ENCODE measurements around the gene MSMP.

Gene MSMP

DNA sequence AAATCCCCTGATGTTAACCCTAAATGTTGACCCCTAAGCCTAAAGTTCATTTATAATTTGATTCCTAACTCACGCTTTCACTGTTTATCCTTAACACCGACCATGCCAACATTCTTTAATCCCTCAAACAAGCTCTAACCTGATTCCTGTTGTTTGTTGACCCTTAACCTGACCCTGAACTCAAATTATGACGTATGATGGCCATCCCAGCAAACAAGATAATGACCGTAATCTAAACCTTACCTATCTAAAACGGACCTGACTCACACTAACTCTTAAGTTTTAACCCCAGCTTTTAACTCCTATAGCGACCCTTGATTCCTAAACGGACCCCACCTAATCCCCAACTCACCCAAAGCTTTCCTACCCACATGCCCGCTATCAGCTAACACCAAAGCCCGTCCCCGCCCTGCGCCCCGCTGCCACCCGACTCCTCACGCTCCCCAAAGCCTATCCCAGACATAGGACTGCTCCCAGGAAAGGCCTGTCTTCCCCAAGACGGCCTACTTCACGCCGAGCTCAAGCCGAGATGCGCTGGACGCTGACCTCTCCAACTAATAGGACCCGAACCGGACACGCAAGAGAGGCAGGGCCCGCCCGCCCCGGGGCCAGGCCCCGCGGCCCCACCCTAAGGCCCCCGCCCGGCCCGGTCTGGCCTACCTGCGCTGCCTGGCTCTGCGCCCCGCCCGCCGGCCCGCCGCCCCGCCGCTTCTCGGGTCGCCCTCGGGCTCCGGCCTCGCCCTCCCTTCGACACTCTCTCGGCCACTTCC is 22.5 kb downstream of the MSMP start:
- peak overlapping the region; percentile 88 for H3K9ac ChIP-seq (ENCODE audit: low read length)
- peak overlapping the region; percentile 67; the same call in 1 of the 2 replicates for H3K27ac ChIP-seq (ENCODE audit: low read depth, low read length)
- H3K9me3 ChIP-seq (ENCODE audit: control insufficient read depth, insufficient read depth, low read depth, low read length): no peaks in the 10 kb centered on the region
- peak overlapping the region; percentile 91 for H3K4me3 ChIP-seq (ENCODE audit: low read depth, low read length)
- no peaks in the 10 kb centered on the region for H3K27me3 ChIP-seq (ENCODE audit: control insufficient read depth, insufficient read depth, low read length)
- H3K4me1 ChIP-seq (ENCODE audit: control insufficient read depth, insufficient read depth, low read length): peaks cover 50% of the 10 kb centered on the region
- peaks cover 23% of the 10 kb centered on the region for H3K36me3 ChIP-seq (ENCODE audit: control insufficient read depth, insufficient read depth, low read length)

DNA sequence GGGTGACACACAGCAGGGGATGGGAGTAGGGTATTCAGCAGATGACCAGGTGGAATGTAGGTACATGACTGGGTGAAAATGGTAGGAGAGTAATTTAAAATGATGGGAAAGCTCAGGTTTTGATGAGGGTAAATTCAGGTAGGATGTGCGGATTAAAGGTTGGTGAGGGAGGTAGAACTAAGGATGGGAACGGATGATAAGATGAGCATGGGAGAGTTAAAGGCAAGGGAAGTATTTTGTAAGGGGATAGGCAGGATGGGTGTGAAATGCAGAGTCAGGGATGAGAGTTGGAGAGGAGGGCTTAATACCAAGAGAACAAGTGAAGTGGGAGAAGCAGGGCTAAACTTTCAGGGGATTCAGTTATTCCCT is 23.6 kb downstream of the MSMP start:
- H3K4me1 ChIP-seq (ENCODE audit: control insufficient read depth, insufficient read depth, low read length): peaks cover 55% of the 10 kb centered on the region
- H3K27ac ChIP-seq (ENCODE audit: low read depth, low read length): no peak overlapping the region

DNA sequence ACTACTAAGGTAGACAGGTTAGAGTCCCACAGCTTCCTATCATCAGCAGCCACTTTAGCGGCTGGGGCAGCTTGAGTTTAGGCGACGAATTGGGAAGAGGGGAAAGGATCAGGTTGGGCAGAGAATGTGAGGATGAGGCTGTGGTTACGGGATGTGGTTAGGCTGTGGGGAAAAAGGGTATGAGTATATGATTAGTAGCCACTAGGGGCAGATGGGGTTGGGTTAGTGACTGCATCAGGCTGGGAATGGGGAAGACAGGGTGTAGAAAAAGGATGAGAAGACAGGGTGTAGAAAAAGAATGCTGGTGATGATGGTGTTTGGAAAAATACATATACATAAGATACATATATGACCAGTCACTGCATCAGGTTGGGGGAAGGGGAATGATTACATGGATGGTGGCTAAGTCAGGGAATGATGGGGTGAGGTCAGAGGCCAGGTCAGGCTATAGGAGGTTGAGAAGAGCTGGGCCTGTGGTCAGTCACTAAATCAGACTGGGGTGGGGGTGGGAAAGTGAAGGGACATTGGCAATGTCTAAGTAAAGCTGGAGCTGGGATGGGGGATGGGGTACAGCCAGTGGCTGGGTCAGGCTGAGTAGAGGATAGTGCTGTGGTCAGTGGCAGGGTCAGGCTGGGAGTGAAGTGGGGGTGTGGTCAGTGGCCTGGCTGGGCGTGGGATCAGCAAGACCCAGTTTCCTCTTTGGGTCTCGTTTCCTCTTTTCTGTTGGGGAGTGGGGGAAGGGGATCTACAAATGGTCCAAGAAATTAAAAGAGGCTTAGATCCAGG is 24.2 kb downstream of the MSMP start:
- Histone ChIP-seq H3K36me3 (ENCODE audit: control insufficient read depth, insufficient read depth, low read length) (peaks cover 15% of the 10 kb centered on the region), H3K27ac (ENCODE audit: low read depth, low read length) (no peak overlapping the region), H3K9ac (ENCODE audit: low read length) (peak overlapping the region; percentile 53), H3K4me3 (ENCODE audit: low read depth, low read length) (peak overlapping the region; percentile 91), H3K27me3 (ENCODE audit: control insufficient read depth, insufficient read depth, low read length) (no peaks in the 10 kb centered on the region), H3K4me1 (ENCODE audit: control insufficient read depth, insufficient read depth, low read length) (peaks cover 55% of the 10 kb centered on the region), H3K9me3 (ENCODE audit: control insufficient read depth, insufficient read depth, low read depth, low read length) (no peaks in the 10 kb centered on the region)

More for the DNA sequence above, 23.6 kb downstream of the MSMP start:
- Histone ChIP-seq H3K9me3 (ENCODE audit: control insufficient read depth, insufficient read depth, low read depth, low read length) (no peaks in the 10 kb centered on the region), H3K9ac (ENCODE audit: low read length) (no peak overlapping the region), H3K36me3 (ENCODE audit: control insufficient read depth, insufficient read depth, low read length) (peaks cover 15% of the 10 kb centered on the region), H3K4me3 (ENCODE audit: low read depth, low read length) (peak overlapping the region; percentile 91; the same call in 1 of the 2 replicates), H3K27me3 (ENCODE audit: control insufficient read depth, insufficient read depth, low read length) (no peaks in the 10 kb centered on the region)

DNA sequence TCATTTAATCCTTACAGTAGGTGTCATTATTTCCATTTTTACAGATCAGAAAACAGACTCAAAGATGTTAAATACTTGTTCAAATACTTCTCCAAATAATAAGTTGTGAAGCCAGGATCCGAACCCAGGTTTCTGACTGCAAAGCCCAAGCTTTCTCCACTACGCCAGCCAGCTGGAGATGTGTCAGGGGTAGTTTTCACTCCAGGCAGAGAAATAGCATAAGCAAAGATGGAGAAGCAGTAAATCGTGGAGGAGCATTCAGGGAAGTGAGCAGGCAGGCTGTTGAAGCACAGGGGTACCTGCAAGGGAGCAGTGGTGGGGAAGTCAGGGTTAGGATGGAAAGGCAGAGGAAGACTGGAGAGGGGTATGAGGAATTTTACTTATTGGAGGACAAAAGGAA is 25.0 kb downstream of the MSMP start:
- peaks cover 16% of the 10 kb centered on the region for H3K36me3 ChIP-seq (ENCODE audit: control insufficient read depth, insufficient read depth, low read length)
- H3K27ac ChIP-seq (ENCODE audit: low read depth, low read length): no peak overlapping the region
- H3K9me3 ChIP-seq (ENCODE audit: control insufficient read depth, insufficient read depth, low read depth, low read length): no peaks in the 10 kb centered on the region
- H3K4me1 ChIP-seq (ENCODE audit: control insufficient read depth, insufficient read depth, low read length): peaks cover 55% of the 10 kb centered on the region
- peak overlapping the region; percentile 91; the same call in 1 of the 2 replicates for H3K4me3 ChIP-seq (ENCODE audit: low read depth, low read length)
- H3K27me3 ChIP-seq (ENCODE audit: control insufficient read depth, insufficient read depth, low read length): no peaks in the 10 kb centered on the region
- peak overlapping the region; percentile 53 for H3K9ac ChIP-seq (ENCODE audit: low read length)

DNA sequence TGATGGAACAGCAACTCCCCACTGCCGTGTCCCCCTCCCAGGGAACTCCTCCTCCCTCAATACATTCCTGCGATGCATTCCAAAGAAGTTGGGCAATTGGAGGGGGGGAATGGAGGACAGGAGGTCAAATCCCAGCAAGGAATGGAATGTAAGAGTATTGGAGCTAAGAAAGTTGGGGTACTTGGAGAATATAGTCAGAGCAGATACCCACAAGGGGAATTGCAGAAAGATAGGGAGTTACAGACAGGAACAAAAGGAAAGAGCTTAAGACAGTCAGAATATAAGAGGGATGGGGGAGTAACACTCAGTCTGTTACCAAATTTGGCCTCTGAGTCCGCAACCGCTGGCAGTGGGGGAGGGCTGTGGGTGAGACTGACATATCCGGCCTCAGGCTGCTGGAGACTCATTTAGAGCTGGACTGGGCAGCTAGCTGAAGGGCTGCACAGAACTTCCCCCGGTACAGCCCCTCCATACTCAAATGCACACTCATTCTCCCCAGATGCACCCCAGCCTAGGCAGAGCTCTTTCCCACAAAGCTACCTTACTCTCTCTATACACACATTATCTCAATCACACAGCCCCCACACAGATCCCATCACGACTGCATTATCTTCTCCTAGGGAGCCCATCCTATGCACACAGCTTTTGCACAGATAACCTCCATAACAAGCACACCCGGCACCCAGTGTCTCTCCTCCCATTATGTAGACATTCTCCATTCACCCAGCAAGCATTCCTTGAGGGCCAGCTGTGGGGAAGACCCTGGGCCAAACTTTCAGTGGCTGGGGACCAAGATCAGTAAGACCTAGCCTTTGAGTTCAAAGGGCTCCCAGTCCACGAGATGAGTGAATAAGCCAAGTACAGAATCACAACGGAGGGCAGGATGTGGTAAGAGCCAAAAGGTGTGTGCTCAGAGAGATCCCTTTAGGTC is 25.8 kb downstream of the MSMP start:
- H3K9ac ChIP-seq (ENCODE audit: low read length): peak overlapping the region; percentile 80
- peak overlapping the region; percentile 74 for H3K27ac ChIP-seq (ENCODE audit: low read depth, low read length)
- H3K4me1 ChIP-seq (ENCODE audit: control insufficient read depth, insufficient read depth, low read length): peaks cover 51% of the 10 kb centered on the region
- no peaks in the 10 kb centered on the region for H3K27me3 ChIP-seq (ENCODE audit: control insufficient read depth, insufficient read depth, low read length)
- peaks cover 24% of the 10 kb centered on the region for H3K36me3 ChIP-seq (ENCODE audit: control insufficient read depth, insufficient read depth, low read length)
- H3K9me3 ChIP-seq (ENCODE audit: control insufficient read depth, insufficient read depth, low read depth, low read length): no peaks in the 10 kb centered on the region
- H3K4me3 ChIP-seq (ENCODE audit: low read depth, low read length): peak overlapping the region; percentile 48

DNA sequence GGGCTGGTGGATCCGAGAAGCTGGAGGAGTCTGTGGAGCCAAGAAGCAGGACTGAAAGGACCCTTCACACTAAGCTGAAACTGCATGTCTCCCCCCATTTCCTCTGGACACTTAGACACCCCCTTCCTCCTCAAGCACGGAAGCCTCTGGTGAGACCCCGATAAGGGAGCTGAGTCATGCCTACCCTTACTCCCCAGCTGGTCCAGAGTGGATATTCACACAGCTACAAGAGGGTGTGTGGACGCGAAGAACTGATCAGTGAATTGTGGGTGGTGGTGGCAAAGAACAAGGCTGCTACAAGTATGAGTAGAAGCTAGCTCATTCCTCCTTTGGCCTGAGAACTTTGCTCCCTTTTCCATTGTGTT is 26.4 kb downstream of the MSMP start:
- no peaks in the 10 kb centered on the region for H3K27me3 ChIP-seq (ENCODE audit: control insufficient read depth, insufficient read depth, low read length)
- H3K36me3 ChIP-seq (ENCODE audit: control insufficient read depth, insufficient read depth, low read length): peaks cover 28% of the 10 kb centered on the region
- peak overlapping the region; percentile 80 for H3K9ac ChIP-seq (ENCODE audit: low read length)
- H3K9me3 ChIP-seq (ENCODE audit: control insufficient read depth, insufficient read depth, low read depth, low read length): no peaks in the 10 kb centered on the region
- peak overlapping the region; percentile 74 for H3K27ac ChIP-seq (ENCODE audit: low read depth, low read length)
- peaks cover 50% of the 10 kb centered on the region for H3K4me1 ChIP-seq (ENCODE audit: control insufficient read depth, insufficient read depth, low read length)
- H3K4me3 ChIP-seq (ENCODE audit: low read depth, low read length): peak overlapping the region; percentile 48

DNA sequence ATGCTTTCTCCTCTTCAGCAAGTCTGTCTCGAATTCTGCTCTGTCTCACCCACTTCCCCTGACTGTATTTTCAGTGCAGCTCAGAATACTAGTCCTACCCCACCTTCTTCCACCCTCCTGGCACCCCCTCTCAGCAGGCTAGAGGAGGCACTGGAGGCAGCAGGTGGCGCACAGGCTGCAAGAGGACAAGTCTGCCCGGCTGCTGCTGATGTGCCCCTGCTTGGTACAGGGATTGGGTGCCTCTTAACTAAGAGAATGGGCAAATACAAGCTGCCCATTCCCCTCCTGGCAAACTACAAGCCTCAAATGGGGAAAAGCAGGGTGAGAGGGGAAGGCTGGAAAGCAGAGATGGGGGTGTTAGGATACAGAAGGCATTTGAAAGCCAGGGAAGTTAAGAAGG is 27.1 kb downstream of the MSMP start:
- peaks cover 35% of the 10 kb centered on the region for H3K36me3 ChIP-seq (ENCODE audit: control insufficient read depth, insufficient read depth, low read length)
- H3K4me3 ChIP-seq (ENCODE audit: low read depth, low read length): no peak overlapping the region

DNA sequence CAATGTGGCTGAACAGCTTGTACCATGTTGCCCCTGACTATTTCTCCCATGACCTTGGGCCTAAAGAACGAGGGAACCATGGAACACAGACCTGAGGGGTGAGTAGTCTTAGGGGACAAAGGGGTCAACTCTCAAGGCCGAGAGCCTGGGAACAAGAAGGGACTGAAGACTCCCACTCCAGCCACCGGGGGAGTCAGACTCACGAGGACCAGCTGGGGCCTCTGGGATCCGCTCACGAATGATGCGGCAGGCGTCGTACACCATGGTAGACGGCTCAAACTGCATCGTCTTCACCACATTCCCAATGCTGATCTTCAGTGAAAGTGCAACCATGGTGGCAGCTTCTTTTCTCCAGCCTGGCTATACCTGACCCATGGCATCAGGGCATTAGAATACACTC is 28.7 kb downstream of the MSMP start:
- H3K27ac ChIP-seq (ENCODE audit: low read depth, low read length): no peak overlapping the region
- H3K9me3 ChIP-seq (ENCODE audit: control insufficient read depth, insufficient read depth, low read depth, low read length): no peaks in the 10 kb centered on the region
- H3K36me3 ChIP-seq (ENCODE audit: control insufficient read depth, insufficient read depth, low read length): peaks cover 51% of the 10 kb centered on the region
- H3K9ac ChIP-seq (ENCODE audit: low read length): no peak overlapping the region
- no peak overlapping the region for H3K4me3 ChIP-seq (ENCODE audit: low read depth, low read length)
- peaks cover 42% of the 10 kb centered on the region for H3K4me1 ChIP-seq (ENCODE audit: control insufficient read depth, insufficient read depth, low read length)
- no peaks in the 10 kb centered on the region for H3K27me3 ChIP-seq (ENCODE audit: control insufficient read depth, insufficient read depth, low read length)

More for the DNA sequence above, 27.1 kb downstream of the MSMP start:
- peaks cover 50% of the 10 kb centered on the region for H3K4me1 ChIP-seq (ENCODE audit: control insufficient read depth, insufficient read depth, low read length)
- H3K9me3 ChIP-seq (ENCODE audit: control insufficient read depth, insufficient read depth, low read depth, low read length): no peaks in the 10 kb centered on the region
- H3K27ac ChIP-seq (ENCODE audit: low read depth, low read length): peak overlapping the region; percentile 5; the same call in 1 of the 2 replicates
- H3K27me3 ChIP-seq (ENCODE audit: control insufficient read depth, insufficient read depth, low read length): no peaks in the 10 kb centered on the region
- peak overlapping the region; percentile 80 for H3K9ac ChIP-seq (ENCODE audit: low read length)

DNA sequence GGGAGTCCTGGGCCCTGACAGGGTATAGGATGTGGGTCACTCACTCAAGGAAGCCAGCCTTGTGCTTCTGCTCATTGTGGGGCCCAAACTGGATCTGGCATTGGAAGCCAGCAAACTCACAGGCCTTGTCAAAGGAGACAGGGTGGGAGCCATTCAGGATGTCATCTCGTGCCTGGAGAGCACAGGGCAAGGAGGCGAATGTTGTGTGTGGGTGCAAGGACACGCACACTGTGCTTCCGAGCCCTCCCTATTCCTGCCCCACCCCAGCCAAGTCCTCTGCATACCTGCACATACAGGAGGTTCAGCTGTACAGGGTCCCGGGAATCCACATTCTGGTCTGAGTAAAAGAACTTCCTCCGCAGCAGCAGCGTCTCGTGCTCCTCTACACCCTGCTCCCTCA is 30.2 kb downstream of the MSMP start:
- no peak overlapping the region for H3K9ac ChIP-seq (ENCODE audit: low read length)
- H3K36me3 ChIP-seq (ENCODE audit: control insufficient read depth, insufficient read depth, low read length): peaks cover 65% of the 10 kb centered on the region

DNA sequence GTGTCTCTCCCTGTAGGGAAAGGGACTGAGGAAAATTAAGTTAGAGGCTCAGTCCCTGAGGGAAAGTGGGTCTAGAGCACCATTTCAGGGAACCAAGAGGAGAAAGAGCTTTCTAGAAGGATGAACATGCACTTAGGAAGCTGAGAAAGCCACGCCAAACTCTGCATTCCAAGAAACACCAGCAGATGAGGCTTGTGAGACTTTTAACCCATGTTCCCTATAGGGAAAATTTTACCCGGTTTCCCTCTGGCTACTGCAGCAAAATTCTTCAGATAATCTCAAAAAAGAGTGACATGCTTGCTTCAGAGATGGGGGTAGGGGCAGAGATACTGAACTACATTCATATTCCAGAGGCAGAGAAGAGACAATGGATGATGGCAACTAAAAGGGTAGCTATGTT is 30.6 kb downstream of the MSMP start:
- Histone ChIP-seq H3K9ac (ENCODE audit: low read length) (no peak overlapping the region), H3K4me1 (ENCODE audit: control insufficient read depth, insufficient read depth, low read length) (peaks cover 23% of the 10 kb centered on the region), H3K27ac (ENCODE audit: low read depth, low read length) (no peak overlapping the region), H3K27me3 (ENCODE audit: control insufficient read depth, insufficient read depth, low read length) (no peaks in the 10 kb centered on the region), H3K9me3 (ENCODE audit: control insufficient read depth, insufficient read depth, low read depth, low read length) (no peaks in the 10 kb centered on the region), H3K4me3 (ENCODE audit: low read depth, low read length) (no peak overlapping the region), H3K36me3 (ENCODE audit: control insufficient read depth, insufficient read depth, low read length) (peaks cover 70% of the 10 kb centered on the region)

More for the DNA sequence above, 30.2 kb downstream of the MSMP start:
- Histone ChIP-seq H3K9me3 (ENCODE audit: control insufficient read depth, insufficient read depth, low read depth, low read length) (no peaks in the 10 kb centered on the region), H3K4me1 (ENCODE audit: control insufficient read depth, insufficient read depth, low read length) (peaks cover 28% of the 10 kb centered on the region), H3K27ac (ENCODE audit: low read depth, low read length) (no peak overlapping the region), H3K27me3 (ENCODE audit: control insufficient read depth, insufficient read depth, low read length) (no peaks in the 10 kb centered on the region), H3K4me3 (ENCODE audit: low read depth, low read length) (no peak overlapping the region)
